Measurements from ENCODE around the gene MED20.
A peak's percentile ranks its signal among the peaks of the same experiment; 100 is the strongest.

Gene MED20

DNA sequence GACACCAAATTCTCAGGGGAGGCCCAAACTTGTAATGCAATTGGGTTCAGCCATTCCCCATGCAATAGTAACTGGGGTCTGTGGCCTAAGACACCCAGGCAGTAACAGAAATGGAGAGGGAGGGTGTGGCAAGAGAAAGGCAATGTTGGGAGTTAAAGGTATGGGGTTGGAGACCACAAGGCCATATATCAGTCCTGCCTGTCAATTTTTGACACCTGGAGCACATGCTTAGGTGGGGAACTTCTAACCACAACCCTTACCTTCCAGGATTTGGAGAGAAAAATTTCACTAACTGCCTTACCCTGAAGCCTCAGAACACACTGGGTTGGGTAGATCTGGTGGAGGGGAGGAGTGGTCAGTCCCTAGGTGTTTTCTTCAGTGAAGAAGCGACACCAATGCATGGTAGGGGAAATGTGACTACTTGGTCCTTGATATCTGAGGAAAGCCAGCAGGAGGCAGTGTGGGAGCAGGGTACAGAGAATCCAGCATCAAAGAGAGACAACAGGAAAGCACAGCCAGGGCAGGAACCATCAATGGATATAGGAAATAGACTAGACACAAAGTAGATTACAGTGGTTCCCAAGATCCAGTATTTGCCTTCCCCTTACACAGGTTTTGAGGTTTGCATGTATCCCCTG is 18.9 kb downstream of the MED20 start:
- peak; percentile 28 to 46 for DNase-seq (ENCODE audit: low read depth in 2 of 2)

DNA sequence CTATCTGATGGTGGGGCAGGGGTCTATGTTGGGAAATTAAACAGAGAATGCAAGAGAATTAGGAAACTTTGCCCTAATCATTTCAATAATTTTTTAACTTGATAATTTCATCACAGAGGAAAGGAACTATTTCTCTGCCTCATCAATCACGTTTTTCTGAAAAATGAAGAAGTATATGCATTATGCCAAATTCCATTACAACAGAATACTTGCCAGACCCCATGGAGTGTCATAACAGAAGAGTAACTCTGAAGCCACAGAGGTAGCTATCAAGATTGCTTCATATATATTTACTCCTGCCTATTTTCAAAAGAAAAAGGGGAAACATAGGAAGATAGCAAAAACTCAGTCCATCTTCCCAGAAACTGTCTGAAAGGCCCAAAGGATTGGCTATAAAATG is 20.1 kb downstream of the MED20 start:
- DNase-seq (ENCODE audit: low read depth in 2 of 2), result no peak

DNA sequence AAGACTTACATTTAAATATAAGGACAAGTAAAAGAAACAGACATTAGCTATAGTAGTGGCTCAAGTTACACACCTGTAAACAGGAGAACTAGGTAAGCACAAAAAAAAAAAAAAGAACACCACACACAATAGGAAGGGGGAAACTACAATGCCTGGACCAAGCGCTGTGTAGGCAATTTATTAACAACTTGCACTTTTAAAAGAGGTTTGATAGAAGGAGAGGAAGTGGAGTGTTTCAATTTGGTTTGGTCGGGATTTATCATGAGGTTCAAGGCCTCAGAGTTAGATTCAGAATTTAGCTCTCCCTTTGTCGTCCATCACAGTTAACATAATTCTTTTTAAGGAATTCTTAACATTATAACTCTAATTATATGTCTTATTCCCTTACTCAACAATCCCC is 24.7 kb downstream of the MED20 start:
- DNase-seq (ENCODE audit: low read depth in 2 of 2), result no peak

DNA sequence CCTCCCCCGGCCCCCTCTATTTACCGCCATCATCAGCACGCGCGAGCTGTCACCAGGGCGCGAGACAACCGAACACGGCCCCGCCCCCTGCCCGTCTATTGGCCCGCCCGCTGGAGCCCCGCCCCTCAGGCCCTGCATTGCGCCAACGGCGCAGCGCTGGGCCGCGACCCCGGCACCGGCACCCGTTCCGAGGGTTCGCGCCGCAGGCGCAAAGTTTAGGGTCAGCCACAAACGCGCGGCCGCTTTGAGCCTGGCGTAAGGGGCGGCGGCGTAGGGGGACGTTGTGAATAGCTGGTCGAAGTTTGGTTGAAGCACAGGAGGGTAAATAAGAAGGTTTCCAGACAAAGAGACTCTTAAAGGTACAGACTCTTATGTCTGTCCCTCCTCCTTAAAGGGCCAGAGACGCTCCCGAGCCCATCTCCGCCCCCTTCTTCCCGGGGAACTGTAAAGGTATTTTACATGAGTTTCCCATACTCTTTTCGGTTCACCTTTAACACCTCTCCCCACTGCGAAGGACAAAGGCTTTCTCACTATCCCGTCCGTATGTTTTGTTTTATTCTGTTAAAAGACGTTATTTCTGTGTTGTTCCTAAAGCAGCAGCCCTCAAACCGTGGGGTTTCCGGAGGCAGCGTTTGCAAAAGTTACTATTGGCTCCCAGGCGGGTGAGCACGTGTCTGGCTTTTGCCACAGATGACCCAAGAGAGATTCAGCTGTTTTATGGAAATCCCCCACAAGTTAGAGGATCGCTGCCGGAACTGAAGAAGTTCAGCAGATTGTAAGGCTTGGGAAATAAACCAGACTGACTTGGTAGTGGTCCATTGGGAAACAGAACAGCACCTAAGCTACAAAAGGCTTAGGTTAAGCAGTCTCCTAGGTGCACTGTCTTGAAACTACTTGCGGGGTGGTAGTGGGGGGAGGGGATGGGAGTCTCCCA is 25.4 kb downstream of the MED20 start, which contains the start of gene USP49:
Gene USP49 (minus strand): TSS at position 76 of the 934 bp plus-strand sequence. CDS start 88,392 bp downstream, outside the sequence.
- DNase-seq (ENCODE audit: low read depth in 2 of 2), result peak; percentile 84 to 93

DNA sequence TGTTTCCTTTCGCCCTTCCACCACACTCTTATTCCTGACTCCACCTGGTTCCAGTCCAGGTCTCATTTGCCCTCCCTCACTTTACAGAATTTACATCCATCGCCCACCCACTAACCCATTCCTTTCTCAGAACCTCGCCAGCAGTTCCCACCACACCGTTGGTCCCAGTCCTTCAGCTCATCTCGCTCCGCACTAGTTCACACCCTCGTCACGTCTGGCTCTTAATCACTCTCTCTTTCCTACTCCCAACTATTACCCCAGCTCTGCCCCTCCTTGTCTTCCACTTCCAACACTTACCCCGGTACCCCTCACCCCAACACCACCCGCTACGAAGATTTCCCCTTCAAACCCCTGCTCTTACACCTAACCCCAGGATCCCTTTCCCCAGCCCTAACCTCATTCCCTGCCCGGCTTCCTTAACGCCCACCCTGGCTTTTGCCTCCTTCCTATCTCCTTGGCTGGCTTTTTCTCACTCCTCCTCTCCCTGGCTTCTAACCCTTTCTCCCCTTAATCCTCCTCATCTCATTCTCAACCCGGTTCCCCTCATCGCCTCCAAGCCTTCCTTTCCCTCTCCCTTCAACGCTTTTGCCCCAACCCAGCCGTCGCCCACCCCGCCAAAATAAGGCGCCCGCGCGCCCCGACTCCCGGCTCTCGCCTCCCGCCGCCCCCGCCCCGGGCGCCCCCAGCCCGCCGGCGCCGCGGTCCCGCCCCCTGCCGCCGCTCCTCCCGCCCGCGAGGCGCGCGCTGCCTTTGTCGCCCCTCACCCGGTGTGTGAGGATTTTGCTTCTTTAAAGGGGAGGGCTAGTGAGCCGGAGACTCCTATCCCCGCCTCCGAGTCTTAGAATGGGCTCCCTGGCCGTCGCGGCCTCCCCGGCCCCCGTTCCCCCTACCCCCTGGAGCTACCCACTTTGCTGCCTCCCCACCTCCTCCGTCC is 26.3 kb downstream of the MED20 start:
- no peak for DNase-seq (ENCODE audit: low read depth in 2 of 2)

DNA sequence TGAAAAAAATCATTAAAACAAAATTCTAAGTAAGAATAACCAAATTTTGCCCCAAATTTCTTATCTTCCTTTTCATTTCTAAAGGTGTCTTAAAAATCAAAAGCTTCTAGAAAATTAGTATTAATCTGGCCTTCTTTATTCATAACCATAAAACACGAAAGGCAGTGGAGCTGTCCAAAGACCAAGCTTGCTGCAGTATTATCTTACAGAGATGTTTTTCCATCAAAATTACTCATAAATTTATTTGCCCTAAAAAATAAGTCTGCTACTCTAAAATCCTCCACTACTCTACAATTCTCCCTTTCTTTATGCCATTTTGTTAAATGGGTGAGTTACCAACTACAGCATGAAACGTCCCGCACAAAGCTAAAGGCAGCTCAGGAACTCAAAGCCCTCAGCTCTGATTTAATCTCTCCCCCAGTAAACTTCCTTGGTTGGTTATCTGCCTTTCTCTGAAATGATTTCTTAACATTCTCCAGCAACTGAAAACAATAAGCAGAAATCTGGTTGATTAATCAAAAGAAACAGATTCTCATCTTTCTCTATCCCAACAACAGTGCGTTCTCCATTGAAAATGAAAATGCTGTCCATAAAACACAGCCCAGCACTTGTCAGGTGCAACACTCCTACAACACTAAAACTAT is 27.9 kb downstream of the MED20 start:
- DNase-seq (ENCODE audit: low read depth in 2 of 2), result no peak

DNA sequence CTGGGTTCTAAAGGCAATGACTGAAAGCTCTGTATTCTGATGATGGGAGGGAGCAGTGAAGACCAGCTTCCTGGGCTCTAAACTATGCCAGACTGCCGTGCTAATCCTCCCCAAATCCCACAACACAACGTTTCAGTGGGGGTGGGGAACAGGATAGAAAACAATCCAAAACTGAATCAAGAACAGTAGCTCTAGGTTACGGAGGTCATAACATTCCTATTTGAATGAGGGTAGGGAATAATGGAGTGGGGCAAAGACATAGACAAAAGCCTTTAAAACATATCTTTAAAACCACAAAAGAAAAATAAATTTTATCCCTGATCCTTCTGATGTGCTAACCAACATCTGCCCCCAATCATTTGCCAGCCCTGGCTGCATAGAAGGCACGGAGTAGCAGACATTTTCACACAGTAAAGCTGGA is 33.6 kb downstream of the MED20 start:
- DNase-seq (ENCODE audit: low read depth in 2 of 2), result no peak

DNA sequence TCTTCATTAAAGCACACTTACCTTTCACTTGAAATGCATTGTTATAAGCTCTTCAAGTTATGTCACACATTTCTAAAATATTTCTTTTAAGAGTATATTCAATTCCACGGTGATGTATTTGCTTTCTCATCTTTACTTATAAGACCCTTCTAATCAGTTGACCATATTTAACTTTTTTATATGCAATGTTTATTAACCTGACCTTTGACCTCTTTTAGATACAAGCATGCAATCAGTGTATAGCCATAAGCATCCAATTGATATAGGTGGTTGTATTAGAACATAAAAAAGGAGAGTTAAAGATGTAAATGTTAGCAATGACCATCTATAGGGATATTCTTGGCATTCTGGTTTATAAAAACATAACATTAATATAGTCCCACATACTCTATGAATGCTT is 35.0 kb downstream of the MED20 start:
- no peak for DNase-seq (ENCODE audit: low read depth in 2 of 2)

DNA sequence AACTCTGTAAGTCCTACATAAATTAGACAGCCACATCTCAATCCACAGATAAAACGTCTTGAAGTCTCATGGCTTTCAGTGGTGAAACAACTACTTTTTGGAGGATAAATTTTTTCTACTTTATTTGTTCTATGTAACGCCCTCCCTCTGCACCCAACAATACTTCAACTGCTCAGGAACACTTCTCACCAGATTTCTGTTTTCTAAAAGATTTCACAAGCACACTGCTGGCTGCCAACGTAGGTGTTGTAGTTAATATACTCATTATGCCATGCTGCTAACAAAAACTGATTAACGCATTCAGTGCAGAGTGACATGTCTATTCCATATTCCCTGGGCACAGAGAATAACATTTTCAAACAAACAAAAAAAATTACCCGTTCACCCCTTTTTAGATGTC is 36.0 kb downstream of the MED20 start:
- no peak for DNase-seq (ENCODE audit: low read depth in 2 of 2)

DNA sequence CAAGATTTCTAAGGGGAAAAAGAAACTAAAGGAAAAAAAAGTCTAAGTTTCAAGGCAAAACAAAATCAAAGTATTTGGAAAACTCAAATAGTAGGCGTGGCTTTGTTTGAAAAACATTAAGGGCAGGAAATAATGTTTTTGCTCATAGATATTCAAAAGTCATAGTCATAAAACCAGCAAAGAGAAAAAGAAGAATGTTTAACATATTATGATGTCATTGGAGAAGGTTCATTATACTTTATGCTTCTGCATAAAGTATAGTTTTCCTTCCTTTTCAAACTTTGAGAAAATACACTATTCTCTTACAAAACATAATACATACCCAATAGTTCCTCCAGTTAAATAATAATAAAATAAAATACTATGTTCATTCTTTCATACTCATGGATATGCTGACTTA is 39.4 kb downstream of the MED20 start:
- DNase-seq (ENCODE audit: low read depth in 2 of 2), result no peak

DNA sequence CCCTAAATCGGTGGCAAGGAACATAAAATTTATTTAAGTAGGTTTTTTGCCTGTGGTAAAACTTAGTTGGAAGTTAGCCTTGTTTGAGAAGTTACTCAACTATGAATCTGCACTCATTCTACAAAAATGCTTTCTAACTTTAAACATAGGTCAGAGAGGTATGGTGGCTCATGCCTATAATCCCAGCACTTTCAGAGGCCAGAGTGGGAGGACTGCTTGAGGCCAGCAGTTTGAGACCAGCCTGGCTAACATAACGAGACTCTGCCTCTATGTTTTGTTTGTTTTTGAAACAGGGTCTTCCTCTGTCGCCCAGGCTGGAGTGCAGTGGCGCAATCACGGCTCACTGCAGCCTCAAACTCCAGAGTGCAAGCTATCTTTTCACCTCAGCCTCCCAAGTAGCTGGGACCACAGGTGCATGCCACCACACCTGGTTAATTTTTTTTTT is 42.0 kb downstream of the MED20 start:
- no peak for DNase-seq (ENCODE audit: low read depth in 2 of 2)

DNA sequence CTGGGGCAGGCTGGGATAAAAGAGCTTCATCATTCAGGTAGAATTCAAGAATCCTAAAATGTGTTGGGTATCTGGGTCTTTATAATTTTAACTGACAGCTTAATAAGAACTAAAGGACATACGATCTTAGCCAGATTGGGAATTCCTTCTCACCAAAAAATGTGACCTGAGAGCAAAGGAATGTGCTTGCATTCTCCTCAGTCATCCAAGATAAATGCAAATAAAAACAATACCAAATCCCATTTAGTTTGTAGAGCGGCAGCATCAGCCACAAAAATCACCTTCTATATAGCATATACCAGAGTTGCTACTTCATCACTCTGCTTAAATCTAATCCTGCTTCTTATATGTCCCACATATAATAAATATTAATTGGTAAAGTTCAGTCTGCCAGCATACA is 42.7 kb downstream of the MED20 start:
- no peak for DNase-seq (ENCODE audit: low read depth in 2 of 2)

DNA sequence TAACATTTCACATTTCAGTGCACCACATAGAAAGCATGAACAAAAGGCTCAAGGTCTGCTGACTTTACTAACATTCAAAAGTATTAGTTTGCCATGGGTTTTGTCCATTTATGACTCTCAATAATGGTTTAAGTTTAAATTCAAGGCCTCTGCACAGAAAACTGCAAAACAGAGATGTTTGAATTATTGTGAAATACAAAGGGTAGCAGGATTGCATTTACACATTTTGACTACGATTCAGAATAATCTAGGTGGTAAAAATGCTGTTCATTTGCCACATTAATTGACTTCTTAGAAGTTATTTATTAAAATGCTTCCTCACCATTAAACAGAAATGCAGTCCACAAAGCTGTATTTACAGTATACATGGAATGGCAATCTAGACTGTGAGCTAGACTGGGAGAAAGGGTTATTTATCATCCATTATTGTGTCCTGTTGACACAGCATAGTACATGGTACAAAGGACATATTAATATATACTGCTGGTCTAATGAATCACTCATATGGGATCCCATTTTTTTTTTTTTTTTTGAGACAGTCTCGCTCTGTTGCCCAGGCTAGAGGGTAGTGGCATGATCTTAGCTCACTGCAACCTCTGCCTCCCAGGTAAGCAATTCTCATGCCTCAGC is 43.8 kb downstream of the MED20 start:
- DNase-seq (ENCODE audit: low read depth in 2 of 2), result no peak

DNA sequence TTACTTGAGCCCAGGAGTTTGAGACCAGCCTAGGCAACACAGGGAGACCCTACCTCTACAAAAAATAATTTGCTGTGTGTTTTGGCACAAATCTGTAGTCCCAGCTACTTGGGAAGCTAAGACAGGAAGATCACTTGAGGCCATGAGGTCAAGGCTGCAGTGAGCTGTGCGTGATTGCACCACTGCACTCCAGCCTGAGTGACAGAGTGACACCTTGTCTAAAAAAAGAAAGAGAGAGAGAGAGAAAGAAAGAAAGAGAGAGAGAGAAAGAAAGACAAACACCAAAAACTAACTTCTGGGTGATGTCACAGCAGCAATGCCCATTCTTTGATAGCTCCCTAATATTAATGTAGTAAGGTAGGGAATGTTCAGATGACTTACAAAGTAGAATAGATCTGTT is 46.2 kb downstream of the MED20 start:
- DNase-seq (ENCODE audit: low read depth in 2 of 2), result no peak

DNA sequence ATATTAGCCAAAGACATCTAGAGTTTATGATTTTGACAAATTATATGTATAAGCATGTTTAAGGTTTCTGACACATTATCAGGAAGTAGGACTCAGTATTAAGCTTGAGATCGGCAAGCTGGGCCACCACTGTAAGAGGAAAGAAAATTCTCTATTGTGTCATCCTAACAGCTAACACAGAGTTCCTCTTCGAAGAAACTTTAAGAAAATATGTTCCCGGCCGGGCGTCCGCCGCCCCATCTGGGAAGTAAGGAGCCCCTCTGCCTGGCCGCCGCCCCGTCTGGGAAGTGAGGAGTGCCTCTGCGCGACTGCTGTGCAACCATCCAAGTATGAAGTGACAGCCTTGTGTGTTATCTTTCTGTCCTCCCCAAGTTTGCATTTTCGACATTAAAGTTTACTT is 48.8 kb downstream of the MED20 start:
- no peak for DNase-seq (ENCODE audit: low read depth in 2 of 2)

DNA sequence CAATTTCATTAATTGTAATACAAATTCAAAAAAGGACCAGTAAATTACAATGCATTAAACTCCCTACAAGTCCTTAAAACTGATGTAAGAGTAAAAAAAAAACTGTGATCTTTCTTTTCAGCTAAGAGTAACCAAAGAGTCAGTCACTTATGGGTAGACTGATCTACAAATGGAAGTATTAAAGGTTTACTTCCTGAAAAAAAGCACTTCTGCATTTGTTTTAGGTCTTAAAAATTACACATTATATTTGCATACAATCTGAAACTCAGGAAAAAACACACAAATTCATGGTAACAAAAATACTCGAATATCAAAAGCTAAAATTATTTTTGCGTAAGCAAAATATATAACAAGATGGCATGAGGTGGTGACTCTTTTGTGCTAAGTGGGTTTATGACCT is 49.2 kb downstream of the MED20 start:
- no peak for DNase-seq (ENCODE audit: low read depth in 2 of 2)

DNA sequence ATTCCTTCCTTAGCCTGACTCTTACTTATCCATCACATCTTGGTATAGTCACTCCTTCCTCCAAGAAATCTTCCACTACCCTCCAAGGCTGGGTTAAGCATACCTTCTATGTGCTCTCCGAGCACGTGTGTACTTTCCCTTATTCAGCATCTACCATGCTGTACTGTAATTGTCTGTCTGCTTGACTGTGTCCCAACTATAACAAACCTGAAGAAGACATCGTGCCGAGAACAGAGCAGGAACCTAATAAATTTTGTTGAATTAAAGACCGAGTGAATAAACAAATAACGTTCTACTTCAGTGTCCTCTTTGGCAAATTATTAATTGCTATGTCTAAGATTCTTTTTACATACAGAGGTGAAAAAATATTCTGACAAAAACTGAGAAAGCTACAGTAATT is 61.6 kb downstream of the MED20 start:
- no peak for DNase-seq (ENCODE audit: low read depth in 2 of 2)

DNA sequence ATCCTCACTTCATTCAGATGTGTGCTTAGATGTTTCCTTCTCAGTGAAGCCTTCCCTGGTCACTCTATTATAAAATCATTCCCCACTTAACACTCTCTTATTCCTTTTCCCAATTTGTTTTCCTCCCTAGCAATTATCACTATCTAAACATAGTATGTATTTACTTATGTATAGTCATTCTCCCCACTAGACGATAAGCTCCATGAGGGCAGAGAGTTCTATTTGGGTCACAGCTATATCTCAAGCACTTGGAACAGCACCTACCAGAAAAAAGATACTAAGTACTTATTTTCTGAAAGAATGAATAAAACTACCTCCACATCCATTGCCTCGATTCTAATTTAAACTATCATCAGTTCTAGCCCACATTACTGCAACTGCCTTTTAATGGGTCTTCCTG is 62.2 kb downstream of the MED20 start:
- no peak for DNase-seq (ENCODE audit: low read depth in 2 of 2)
